Right atrium auricular region (tissue), 2 donors: ENCODE results near the gene TTLL11. TPM values are rescaled to one million over a fixed set of nuclear protein-coding genes. Genes with fewer than 3 reads are reported as not detected.

Source experiments
- DNase-seq: peaks from one replicate; pipeline ENCODE4 v3.0.0-alpha.2; 2019; ENCODE audit warnings: low spot score
- H3K27ac ChIP-seq, 2 donors: fragments of 200-600 bp; sonication (generic); 1 replicate in 1 of 2; 2 replicates in 1 of 2; pipeline ENCODE4 v1.5.1; 2016 to 2019
- H3K27me3 ChIP-seq, 2 donors: fragments of 200-600 bp; sonication (generic); one replicate each; pipeline versions ENCODE4 v1.5.1 to v1.6.0; 2017 to 2019
- H3K36me3 ChIP-seq: fragments of 200-600 bp; sonication (generic); one replicate; pipeline ENCODE4 v1.5.1; 2016
- H3K4me1 ChIP-seq, 2 donors: fragments of 200-600 bp; sonication (generic); one replicate each; pipeline versions ENCODE4 v1.5.1 to v1.6.0; 2017 to 2019
- H3K4me3 ChIP-seq, 2 donors: fragments of 200-600 bp; sonication (generic); 1 replicate in 1 of 2; 2 replicates in 1 of 2; pipeline ENCODE4 v1.5.1; 2017 to 2019; ENCODE audit warnings: mild to moderate bottlenecking in 1 of 2, moderate library complexity in 1 of 2
- H3K9me3 ChIP-seq, 2 donors: fragments of 200-600 bp; sonication (generic); one replicate each; pipeline ENCODE4 v1.5.1; 2019
- total RNA-seq, 2 donors: library from RNA; depleted of rRNA; stranded (reverse); fragments of >200 nt; gene quantifications; one replicate each; pipeline ENCODE4 v1.1.0, GENCODE V29; 2016
- TF ChIP-seq, protein P1 (sequence below), 2 donors: fragments of 200-600 bp; sonication (generic); IDR thresholded peaks; one replicate each; pipeline ENCODE4 v1.5.1; 2019; ENCODE audit warnings: antibody characterized with exemption in 2 of 2

Gene TTLL11
- total RNA-seq, 2 donors from 2014 or later = 5.9 to 7.8 TPM

DNA sequence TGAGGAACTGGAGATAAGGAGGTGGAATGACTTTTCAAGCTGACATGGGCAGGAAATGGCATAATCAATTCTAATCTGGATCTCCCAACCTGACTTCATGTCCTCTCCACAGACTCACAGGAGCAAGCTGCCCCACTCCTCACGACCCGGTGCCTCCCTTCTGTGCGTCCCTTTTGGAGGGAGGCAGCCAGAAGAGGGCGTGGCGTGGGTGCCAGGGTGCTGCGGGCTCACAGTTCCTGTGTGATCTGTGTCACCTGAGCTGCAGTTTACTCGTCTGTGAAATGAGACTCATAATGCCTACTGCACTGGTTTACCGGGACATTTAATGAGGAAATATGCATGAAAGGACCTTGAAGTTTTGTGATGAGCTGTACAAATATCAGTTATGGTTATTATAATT is 234.3 kb downstream of the TTLL11 start:
- Histone ChIP-seq H3K9me3 (no peaks in the 10 kb centered on the region), H3K27ac (no peak overlapping the region), H3K4me3 (no peak overlapping the region), H3K36me3 (no peaks in the 10 kb centered on the region), H3K27me3 (no peaks in the 10 kb centered on the region), H3K4me1 (peaks cover 0 to 24% of the 10 kb centered on the region in 2 donors)
- TF ChIP-seq, protein P1, sequence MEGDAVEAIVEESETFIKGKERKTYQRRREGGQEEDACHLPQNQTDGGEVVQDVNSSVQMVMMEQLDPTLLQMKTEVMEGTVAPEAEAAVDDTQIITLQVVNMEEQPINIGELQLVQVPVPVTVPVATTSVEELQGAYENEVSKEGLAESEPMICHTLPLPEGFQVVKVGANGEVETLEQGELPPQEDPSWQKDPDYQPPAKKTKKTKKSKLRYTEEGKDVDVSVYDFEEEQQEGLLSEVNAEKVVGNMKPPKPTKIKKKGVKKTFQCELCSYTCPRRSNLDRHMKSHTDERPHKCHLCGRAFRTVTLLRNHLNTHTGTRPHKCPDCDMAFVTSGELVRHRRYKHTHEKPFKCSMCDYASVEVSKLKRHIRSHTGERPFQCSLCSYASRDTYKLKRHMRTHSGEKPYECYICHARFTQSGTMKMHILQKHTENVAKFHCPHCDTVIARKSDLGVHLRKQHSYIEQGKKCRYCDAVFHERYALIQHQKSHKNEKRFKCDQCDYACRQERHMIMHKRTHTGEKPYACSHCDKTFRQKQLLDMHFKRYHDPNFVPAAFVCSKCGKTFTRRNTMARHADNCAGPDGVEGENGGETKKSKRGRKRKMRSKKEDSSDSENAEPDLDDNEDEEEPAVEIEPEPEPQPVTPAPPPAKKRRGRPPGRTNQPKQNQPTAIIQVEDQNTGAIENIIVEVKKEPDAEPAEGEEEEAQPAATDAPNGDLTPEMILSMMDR (IDR thresholded peaks at IDR 0.05) = no peak
- DNase-seq = peak; percentile 16

GRCh38 chr9:121857928-121858327 is 235.2 kb downstream of the TTLL11 start:
- TF ChIP-seq, protein P1 (IDR thresholded peaks at IDR 0.05) = no peak
- no peaks in the 10 kb centered on the region for H3K36me3 ChIP-seq
- H3K4me3 ChIP-seq = no peak overlapping the region
- DNase-seq = peak; percentile 54
- no peaks in the 10 kb centered on the region for H3K9me3 ChIP-seq
- H3K27me3 ChIP-seq = no peaks in the 10 kb centered on the region
- peaks cover 0 to 32% of the 10 kb centered on the region in 2 donors for H3K4me1 ChIP-seq
- H3K27ac ChIP-seq = no peak overlapping the region

GRCh38 chr9:121855476-121855875 is 237.6 kb downstream of the TTLL11 start:
- TF ChIP-seq, protein P1 (IDR thresholded peaks at IDR 0.05) = no peak
- Histone ChIP-seq H3K27me3 (no peaks in the 10 kb centered on the region), H3K4me3 (no peak overlapping the region), H3K36me3 (no peaks in the 10 kb centered on the region), H3K9me3 (no peaks in the 10 kb centered on the region), H3K4me1 (peaks cover 0 to 34% of the 10 kb centered on the region in 2 donors), H3K27ac (no peak overlapping the region)
- DNase-seq = no peak

DNA sequence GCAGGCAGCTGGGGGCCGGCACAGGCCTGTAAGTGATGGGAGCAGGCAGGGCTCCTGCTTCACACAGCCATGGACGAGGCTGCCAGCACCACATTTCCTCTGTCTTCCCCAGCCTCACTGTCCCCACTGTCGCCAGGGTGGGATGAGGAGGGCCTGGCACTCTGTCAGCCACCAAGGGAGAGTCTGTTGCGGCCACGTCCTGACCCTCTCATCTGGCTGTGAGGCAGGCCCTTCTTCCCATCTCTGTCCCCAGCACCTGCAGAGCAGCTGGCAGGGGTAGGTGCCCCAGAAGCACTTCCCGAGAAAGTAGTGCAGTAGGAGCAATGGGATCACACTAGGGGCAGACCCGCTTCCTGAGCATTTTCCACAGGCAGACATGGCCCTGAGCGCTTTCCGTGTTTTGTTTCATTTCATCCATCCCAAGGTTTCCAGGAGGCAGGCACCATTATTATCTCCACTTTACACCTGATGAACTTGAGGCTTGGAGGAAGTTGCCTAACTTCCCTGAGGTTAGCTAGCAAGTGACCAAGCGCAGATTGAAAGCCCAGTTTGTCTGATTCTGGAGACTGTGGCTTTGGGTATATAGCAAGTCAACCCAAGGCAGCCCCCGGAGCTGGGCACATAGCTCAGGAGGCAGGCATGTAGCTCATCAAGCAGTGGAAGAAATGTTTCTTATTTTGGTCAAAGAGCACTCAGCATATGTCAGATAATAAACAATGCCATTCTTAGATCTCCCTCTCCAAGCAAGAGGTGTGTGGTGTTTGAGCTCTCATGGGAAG is 239.3 kb downstream of the TTLL11 start:
- Histone ChIP-seq H3K4me3 (no peak overlapping the region), H3K9me3 (no peaks in the 10 kb centered on the region), H3K36me3 (no peaks in the 10 kb centered on the region), H3K27ac (peak overlapping the region; percentile 72 to 77), H3K4me1 (peaks cover 0 to 33% of the 10 kb centered on the region in 2 donors), H3K27me3 (no peaks in the 10 kb centered on the region)
- TF ChIP-seq, protein P1 (IDR thresholded peaks at IDR 0.05) = no peak
- peak; percentile 57 for DNase-seq

- no peaks in the 10 kb centered on the region for H3K36me3 ChIP-seq
- H3K9me3 ChIP-seq = peaks cover 0 to 5% of the 10 kb centered on the region in 2 donors
- DNase-seq = peak; percentile 84
- H3K27ac ChIP-seq = peak overlapping the region; percentile 72 to 77
- H3K4me3 ChIP-seq = no peak overlapping the region
- H3K4me1 ChIP-seq = peaks cover 0 to 33% of the 10 kb centered on the region in 2 donors
- H3K27me3 ChIP-seq = no peaks in the 10 kb centered on the region
- TF ChIP-seq, protein P1 (IDR thresholded peaks at IDR 0.05) = no peak
Observed at GRCh38 chr9:121852651-121853616, 240.2 kb downstream of the TTLL11 start.
